Activated CD8-positive, alpha-beta T cell treated with anti-CD3 and anti-CD28 coated beads, Interleukin-2, amount 10 ng/mL, durations not matched to agents 7 days and 5 days (primary cell): ENCODE measurements around the gene PKD1. TPM values are rescaled to one million over a fixed set of nuclear protein-coding genes. Genes with fewer than 3 reads are reported as not detected.
"Not testable (repeated sequence)": the region's sequence is repeated elsewhere in the genome, so short reads cannot be mapped to it uniquely, and the experiment has no call there.

Experiments used
- ATAC-seq: fragments of 150-1000 bp; cut with Tn5 transposase; one replicate; pipeline ENCODE4 v1.10.0; 2021; ENCODE audit warnings: moderate library complexity
- CTCF ChIA-PET: fragments of 350-600 bp; sonication (Branson Sonifier 250); formaldehyde crosslinking; loops from one replicate; lab custom pipeline; 2021; ENCODE audit warnings: antibody characterized with exemption; lab: Charles Lee
- POLR2A ChIA-PET: fragments of 350-600 bp; sonication (Branson Sonifier 250); formaldehyde crosslinking; loops from one replicate; lab custom pipeline; 2021; ENCODE audit warnings: antibody characterized with exemption; lab: Charles Lee
- DNase-seq: peaks from one replicate; pipeline ENCODE4 v3.0.0-alpha.2; 2020
- H3K27ac Mint-ChIP-seq: one replicate; pipeline ENCODE4 v1.8.0; 2021; ENCODE audit warnings: mild to moderate bottlenecking, mixed read lengths
- H3K27me3 Mint-ChIP-seq: one replicate; pipeline ENCODE4 v1.8.0; 2021; ENCODE audit warnings: low read depth, mixed read lengths
- H3K36me3 Mint-ChIP-seq: one replicate; pipeline ENCODE4 v1.8.0; 2021; ENCODE audit warnings: low read depth, mixed read lengths
- H3K4me1 Mint-ChIP-seq: one replicate; pipeline ENCODE4 v1.8.0; 2021; ENCODE audit warnings: low read depth, mixed read lengths
- H3K4me3 Mint-ChIP-seq: one replicate; pipeline ENCODE4 v1.8.0; 2021; ENCODE audit warnings: mild to moderate bottlenecking, mixed read lengths
- H3K9me3 Mint-ChIP-seq: one replicate; pipeline ENCODE4 v1.8.0; 2022; ENCODE audit warnings: mixed read lengths; ENCODE audit not compliant: insufficient read depth
- total RNA-seq, 2 experiments: library from RNA; stranded (reverse); gene quantifications; one replicate each; pipeline ENCODE4 v1.2.3, GENCODE V29; 2021

PKD1 gene
- total RNA-seq, 2 experiments from 2014 or later, result 66.0 to 76.6 TPM

GRCh38 chr16:2148714-2149629 is 13.3 kb upstream of the PKD1 start:
- H3K4me3 Mint-ChIP-seq, result peak overlapping the region; percentile 28
- no peaks in the 10 kb centered on the region for H3K9me3 Mint-ChIP-seq
- no peaks in the 10 kb centered on the region for H3K27me3 Mint-ChIP-seq
- DNase-seq, result peak; percentile 50
- CTCF ChIA-PET, result interaction anchor here (1.8 kb wide), 1 partner anchor 9 kb away, joined by 5 read pairs; no protein-coding TSS in a partner anchor
- H3K36me3 Mint-ChIP-seq, result peaks cover 25% of the 10 kb centered on the region
- ATAC-seq, result peak; percentile 13
- H3K4me1 Mint-ChIP-seq, result peaks cover 37% of the 10 kb centered on the region
- no peak overlapping the region for H3K27ac Mint-ChIP-seq
- POLR2A ChIA-PET, result interaction anchor here (0.9 kb wide), 1 partner anchor 189 kb away, joined by 3 read pairs; no protein-coding TSS in a partner anchor

- H3K4me3 Mint-ChIP-seq, result peak within 1 kb of the TSS; percentile 28
- H3K27me3 Mint-ChIP-seq, result no peaks in the 10 kb centered on the region
- POLR2A ChIA-PET, result no interaction called here
- no peak within 1 kb of the TSS for H3K27ac Mint-ChIP-seq
- no peaks in the 10 kb centered on the region for H3K9me3 Mint-ChIP-seq
- DNase-seq (peak; percentile 50), ATAC-seq (peak; percentile 54)
- CTCF ChIA-PET, result interaction anchor here (1.3 to 3.3 kb wide), 6 partner anchors 12 to 157 kb away, joined by 3 to 10 read pairs (median 4); partner anchors contain the start of gene PKD1
- H3K4me1 Mint-ChIP-seq, result peaks cover 32% of the 10 kb centered on the region
- H3K36me3 Mint-ChIP-seq, result peaks cover 16% of the 10 kb centered on the region
Measured at GRCh38 chr16:2147981-2148671, 12.4 kb upstream of the PKD1 start, which contains the start of gene RAB26. Gene RAB26 (plus strand): TSS chr16:2148625. CDS start chr16:2148784, 159 bp downstream.

DNA sequence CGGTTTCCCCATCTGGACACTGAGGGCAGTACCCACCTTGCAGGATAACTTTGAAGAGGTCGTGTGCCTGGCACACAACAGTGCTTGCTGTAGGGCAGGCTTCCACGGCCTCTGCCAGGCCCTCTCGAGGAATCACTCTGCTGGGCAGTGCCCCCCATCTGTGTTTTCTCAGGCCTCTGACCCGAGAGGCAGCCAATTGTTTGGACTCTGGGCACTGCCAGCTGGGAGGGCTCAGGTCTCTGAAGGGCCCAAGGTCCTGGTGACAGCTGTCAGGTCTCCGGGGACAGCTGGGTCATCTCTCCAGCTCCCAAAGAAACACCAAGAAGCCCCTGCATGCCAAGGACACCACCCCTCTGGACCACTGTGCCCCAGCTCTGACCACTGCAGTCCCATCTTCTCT is 11.7 kb upstream of the PKD1 start:
- Mint-ChIP-seq H3K4me1 (peaks cover 26% of the 10 kb centered on the region), H3K9me3 (no peaks in the 10 kb centered on the region), H3K4me3 (no peak overlapping the region), H3K27ac (no peak overlapping the region), H3K27me3 (no peaks in the 10 kb centered on the region), H3K36me3 (peaks cover 14% of the 10 kb centered on the region)
- ChIA-PET POLR2A (interaction anchor here (3.6 kb wide), 1 partner anchor 8 kb away, joined by 39 read pairs; the partner anchor contains the start of gene TRAF7), CTCF (interaction anchor here (1.3 to 3.3 kb wide), 6 partner anchors 12 to 156 kb away, joined by 3 to 10 read pairs (median 4); partner anchors contain the start of gene PKD1)
- ATAC-seq, result no peak
- no peak for DNase-seq

- H3K4me3 Mint-ChIP-seq, result no peak overlapping the region
- H3K27me3 Mint-ChIP-seq, result no peaks in the 10 kb centered on the region
- POLR2A ChIA-PET, result interaction anchor here (0.7 to 3.6 kb wide), 2 partner anchors 9 to 155 kb away, joined by 3 to 39 read pairs; partner anchors contain the start of gene TRAF7
- no peak for ATAC-seq
- DNase-seq, result no peak
- CTCF ChIA-PET, result interaction anchor here (0.9 to 3.3 kb wide), 3 partner anchors 9 to 142 kb away, joined by 3 to 10 read pairs (median 4); partner anchors contain the start of gene TRAF7
- H3K9me3 Mint-ChIP-seq, result no peaks in the 10 kb centered on the region
- H3K36me3 Mint-ChIP-seq, result no peaks in the 10 kb centered on the region
- H3K27ac Mint-ChIP-seq, result no peak overlapping the region
- H3K4me1 Mint-ChIP-seq, result peaks cover 15% of the 10 kb centered on the region
Measured at GRCh38 chr16:2145843-2146242, 10.1 kb upstream of the PKD1 start.

GRCh38 chr16:2143878-2144485 is 8.3 kb upstream of the PKD1 start:
- ATAC-seq (no peak), DNase-seq (no peak)
- POLR2A ChIA-PET, result interaction anchor here (1.2 to 3.6 kb wide), 2 partner anchors 11 kb away, joined by 5 to 39 read pairs; partner anchors contain the start of gene TRAF7
- Mint-ChIP-seq H3K4me1 (peaks cover 5% of the 10 kb centered on the region), H3K9me3 (no peaks in the 10 kb centered on the region), H3K4me3 (no peak overlapping the region), H3K27me3 (no peaks in the 10 kb centered on the region), H3K36me3 (no peaks in the 10 kb centered on the region), H3K27ac (no peak overlapping the region)
- CTCF ChIA-PET, result no interaction called here

DNA sequence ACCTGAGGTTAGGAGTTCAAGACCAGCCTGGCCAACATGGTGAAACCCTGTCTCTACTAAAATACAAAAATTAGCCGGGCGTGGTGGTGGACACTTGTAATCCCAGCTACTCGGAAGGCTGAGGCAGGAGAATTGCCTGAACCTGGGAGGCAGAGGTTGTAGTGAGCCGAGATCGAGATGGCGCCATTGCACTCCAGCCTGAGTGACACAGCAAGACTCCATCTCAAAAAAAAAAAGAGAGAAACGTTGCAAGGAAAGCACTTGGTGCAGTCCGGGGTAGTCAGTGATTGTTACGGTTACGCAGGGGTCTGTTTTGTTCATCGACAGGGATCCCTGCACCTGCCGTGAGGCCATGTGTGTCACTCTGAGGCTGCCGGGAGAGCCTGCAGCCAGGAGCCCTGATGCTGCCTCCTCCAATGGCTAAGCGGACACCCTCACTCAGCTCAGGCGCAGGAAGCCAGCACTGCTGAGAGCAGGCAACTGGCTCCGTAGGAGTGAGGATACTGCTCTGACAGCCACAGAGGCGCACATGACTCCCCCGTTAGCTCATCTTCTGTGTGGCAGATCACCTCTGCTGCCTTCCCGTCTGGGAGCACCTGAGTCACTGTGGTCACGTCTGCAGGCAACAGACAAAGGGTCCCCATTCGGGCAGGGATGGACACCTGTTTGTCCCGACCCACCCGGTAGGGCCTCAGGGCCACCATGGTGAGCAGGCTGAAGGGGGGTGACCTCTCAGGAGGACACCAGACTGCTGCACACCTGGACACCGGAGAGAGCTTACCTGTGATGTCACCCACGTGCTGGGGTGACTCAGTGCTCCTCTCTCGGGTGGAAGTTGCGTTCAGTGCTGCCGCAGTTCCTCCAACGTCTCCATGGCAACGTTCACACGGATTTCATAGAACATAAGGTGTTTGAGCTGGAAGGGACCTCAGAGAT is 7.5 kb upstream of the PKD1 start:
- Mint-ChIP-seq H3K9me3 (no peaks in the 10 kb centered on the region), H3K36me3 (no peaks in the 10 kb centered on the region), H3K27me3 (no peaks in the 10 kb centered on the region), H3K4me1 (peaks cover 5% of the 10 kb centered on the region), H3K27ac (no peak overlapping the region), H3K4me3 (no peak overlapping the region)
- POLR2A ChIA-PET, result interaction anchor here (1.2 kb wide), 1 partner anchor 12 kb away, joined by 5 read pairs; the partner anchor contains the start of gene TRAF7
- DNase-seq, result no peak
- CTCF ChIA-PET, result no interaction called here
- peak; percentile 25 for ATAC-seq

- DNase-seq, POLR2A ChIA-PET, H3K36me3 Mint-ChIP-seq, H3K4me1 Mint-ChIP-seq, CTCF ChIA-PET, ATAC-seq, H3K9me3 Mint-ChIP-seq, H3K27me3 Mint-ChIP-seq: not testable (repeated sequence)
- peak overlapping the region; percentile 80 for H3K4me3 Mint-ChIP-seq
- H3K27ac Mint-ChIP-seq, result peak overlapping the region; percentile 66
Measured at GRCh38 chr16:2135071-2135470, 627 bp downstream of the PKD1 start.

- H3K4me3 Mint-ChIP-seq, CTCF ChIA-PET, H3K36me3 Mint-ChIP-seq, DNase-seq, H3K27me3 Mint-ChIP-seq, H3K27ac Mint-ChIP-seq, ATAC-seq, H3K9me3 Mint-ChIP-seq, H3K4me1 Mint-ChIP-seq, POLR2A ChIA-PET: not testable (repeated sequence)
Measured at GRCh38 chr16:2133797-2134196, 1.9 kb downstream of the PKD1 start.

GRCh38 chr16:2129890-2130447 is 5.7 kb downstream of the PKD1 start:
- H3K27me3 Mint-ChIP-seq, H3K4me3 Mint-ChIP-seq, POLR2A ChIA-PET, H3K36me3 Mint-ChIP-seq, H3K4me1 Mint-ChIP-seq, CTCF ChIA-PET, H3K9me3 Mint-ChIP-seq, DNase-seq, ATAC-seq: not testable (repeated sequence)
- peak overlapping the region; percentile 20 for H3K27ac Mint-ChIP-seq

DNA sequence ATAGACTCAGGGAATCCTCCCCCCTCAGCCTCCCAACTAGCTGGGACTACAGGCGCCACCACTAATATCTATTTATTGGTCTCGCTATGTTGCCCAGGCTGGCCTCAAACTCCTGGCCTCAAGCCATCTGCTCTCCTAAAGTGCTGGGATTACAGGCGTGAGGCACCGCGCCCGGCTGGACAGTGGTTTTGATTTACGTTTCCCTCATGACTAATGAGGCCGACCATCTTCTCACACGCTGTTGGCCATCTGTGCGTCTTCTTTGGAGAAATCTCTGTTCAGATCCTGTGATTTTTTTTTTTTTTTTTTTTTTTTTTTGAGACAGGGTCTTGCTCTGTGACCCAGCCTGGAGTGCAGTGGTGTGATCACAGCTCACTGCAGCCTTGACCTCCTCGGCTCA is 6.4 kb downstream of the PKD1 start:
- H3K27ac Mint-ChIP-seq, DNase-seq, H3K9me3 Mint-ChIP-seq, POLR2A ChIA-PET, H3K36me3 Mint-ChIP-seq, H3K4me1 Mint-ChIP-seq, H3K27me3 Mint-ChIP-seq, ATAC-seq, CTCF ChIA-PET, H3K4me3 Mint-ChIP-seq: not testable (repeated sequence)
